Dendritic cell treated with granulocyte-macrophage colony-stimulating factor and Interleukin-4, amounts not matched to agents 40 ng/mL and 50 ng/mL, for 4 days (primary cell): ENCODE results near the gene RABGAP1L.
"Not testable (repeated sequence)": the region's sequence is repeated elsewhere in the genome, so short reads cannot be mapped to it uniquely, and the experiment has no call there.

Source experiments
- H3K27ac Mint-ChIP-seq: one replicate; pipeline ENCODE4 v1.8.0; 2022; ENCODE audit warnings: mild to moderate bottlenecking, mixed read lengths
- H3K27me3 Mint-ChIP-seq: one replicate; pipeline ENCODE4 v1.8.0; 2022; ENCODE audit warnings: mild to moderate bottlenecking, mixed read lengths
- H3K36me3 Mint-ChIP-seq: one replicate; pipeline ENCODE4 v1.8.0; 2022; ENCODE audit warnings: low read depth, mixed read lengths
- H3K4me1 Mint-ChIP-seq: one replicate; pipeline ENCODE4 v1.8.0; 2022; ENCODE audit warnings: low read depth, mixed read lengths
- H3K4me3 Mint-ChIP-seq: one replicate; pipeline ENCODE4 v1.8.0; 2022; ENCODE audit warnings: mild to moderate bottlenecking, moderate library complexity, mixed read lengths
- H3K9me3 Mint-ChIP-seq: one replicate; pipeline ENCODE4 v1.8.0; 2022; ENCODE audit warnings: mixed read lengths
- intact Hi-C: fragments of 100-400 bp; cut with micrococcal nuclease; formaldehyde crosslinking; loops from one replicate; pipeline ENCODE4 v1.15.0; 2022

RABGAP1L gene

DNA sequence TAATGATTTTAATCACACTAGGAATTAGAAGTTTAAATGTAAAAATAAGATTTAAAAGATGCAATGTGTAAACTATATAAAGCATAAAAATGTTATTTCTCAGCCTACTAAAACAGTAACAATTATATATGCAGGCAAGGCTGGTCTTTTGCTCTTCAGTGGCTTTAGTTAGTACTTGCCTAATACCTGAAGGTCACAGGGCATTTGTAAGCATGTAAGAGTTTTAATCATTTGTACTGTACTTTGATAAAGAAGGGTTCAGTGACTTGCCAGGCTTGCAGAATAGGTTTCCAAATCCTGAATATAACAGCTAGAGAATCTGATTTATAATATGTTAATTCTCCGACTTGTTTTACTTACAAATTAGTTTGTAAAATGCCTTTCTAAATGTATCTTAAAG is 545.0 kb downstream of the RABGAP1L start:
- Mint-ChIP-seq H3K4me3 (no peak overlapping the region), H3K27me3 (no peaks in the 10 kb centered on the region), H3K4me1 (peaks cover 6% of the 10 kb centered on the region), H3K9me3 (peaks cover 17% of the 10 kb centered on the region), H3K27ac (no peak overlapping the region), H3K36me3 (peaks cover 19% of the 10 kb centered on the region)
- intact Hi-C loops: no loop called here

DNA sequence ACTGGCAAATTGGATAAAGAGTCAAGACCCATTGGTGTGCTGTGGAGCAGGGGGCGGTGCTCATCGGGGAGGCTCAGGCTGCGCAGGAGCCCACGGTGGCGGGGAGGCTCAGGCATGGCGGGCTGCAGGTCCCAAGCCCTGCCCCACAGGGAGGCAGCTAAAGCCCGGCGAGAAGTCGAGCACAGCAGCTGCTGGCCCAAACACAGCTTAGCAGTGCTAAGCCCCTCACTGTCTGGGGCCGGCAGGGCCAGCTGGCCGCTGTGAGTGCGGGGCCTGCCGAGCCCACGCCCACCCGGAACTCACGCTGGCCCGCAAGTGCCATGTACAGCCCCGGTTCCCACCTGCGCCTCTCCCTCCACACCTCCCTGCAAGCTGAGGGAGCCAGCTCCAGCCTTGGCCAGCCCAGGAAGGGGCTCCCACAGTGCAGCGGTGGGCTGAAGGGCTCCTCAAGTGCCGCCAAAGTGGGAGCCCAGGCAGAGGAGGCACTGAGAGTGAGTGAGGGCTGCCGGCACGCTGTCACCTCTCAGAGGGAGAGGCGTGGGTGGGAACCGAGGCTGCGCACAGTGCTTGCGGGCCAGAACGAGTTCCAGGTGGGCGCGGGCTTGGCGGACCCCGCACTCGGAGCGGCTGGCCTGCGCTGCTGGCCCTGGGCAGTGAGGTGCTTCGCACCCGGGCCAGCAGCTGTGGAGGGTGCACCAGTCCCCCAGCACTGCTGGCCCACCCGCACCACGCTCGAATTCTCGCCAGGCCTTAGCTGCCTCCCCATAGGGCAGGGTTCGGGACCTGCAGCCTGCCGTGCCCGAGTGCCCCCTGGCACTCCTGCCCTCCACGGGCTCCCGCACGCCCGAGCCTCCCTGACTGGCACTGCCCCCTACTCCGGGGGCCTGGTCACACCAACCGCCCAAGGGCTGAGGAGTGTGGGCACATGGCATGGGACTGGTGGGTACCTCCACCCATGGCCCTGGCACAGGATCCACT is 551.8 kb downstream of the RABGAP1L start:
- Mint-ChIP-seq H3K36me3 (peaks cover 23% of the 10 kb centered on the region), H3K27ac (no peak overlapping the region), H3K9me3 (peaks cover 27% of the 10 kb centered on the region), H3K4me1 (no peaks in the 10 kb centered on the region), H3K27me3 (no peaks in the 10 kb centered on the region), H3K4me3 (no peak overlapping the region)
- intact Hi-C loops: no loop called here

DNA sequence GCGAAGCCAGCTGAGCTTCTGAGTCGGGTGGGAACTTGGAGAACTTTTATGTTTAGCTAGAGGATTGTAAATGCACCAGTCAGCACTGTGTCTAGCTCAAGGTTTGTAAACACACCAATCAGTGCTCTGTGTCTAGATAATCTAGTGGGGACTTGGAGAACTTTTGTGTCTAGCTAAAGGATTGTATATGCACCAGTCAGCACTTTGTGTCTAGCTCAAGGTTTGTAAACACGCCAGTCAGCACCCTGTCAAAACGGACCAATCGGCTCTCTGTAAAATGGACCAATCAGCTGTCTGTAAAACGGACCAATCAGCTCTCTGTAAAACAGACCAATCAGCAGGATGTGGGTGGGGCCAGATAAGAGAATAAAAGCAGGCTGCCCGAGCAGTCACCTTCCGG is 552.5 kb downstream of the RABGAP1L start:
- H3K4me1 Mint-ChIP-seq, H3K27ac Mint-ChIP-seq, intact Hi-C loops, H3K27me3 Mint-ChIP-seq, H3K4me3 Mint-ChIP-seq: not testable (repeated sequence)
- H3K36me3 Mint-ChIP-seq: peaks cover 22% of the 10 kb centered on the region
- peaks cover 27% of the 10 kb centered on the region for H3K9me3 Mint-ChIP-seq

DNA sequence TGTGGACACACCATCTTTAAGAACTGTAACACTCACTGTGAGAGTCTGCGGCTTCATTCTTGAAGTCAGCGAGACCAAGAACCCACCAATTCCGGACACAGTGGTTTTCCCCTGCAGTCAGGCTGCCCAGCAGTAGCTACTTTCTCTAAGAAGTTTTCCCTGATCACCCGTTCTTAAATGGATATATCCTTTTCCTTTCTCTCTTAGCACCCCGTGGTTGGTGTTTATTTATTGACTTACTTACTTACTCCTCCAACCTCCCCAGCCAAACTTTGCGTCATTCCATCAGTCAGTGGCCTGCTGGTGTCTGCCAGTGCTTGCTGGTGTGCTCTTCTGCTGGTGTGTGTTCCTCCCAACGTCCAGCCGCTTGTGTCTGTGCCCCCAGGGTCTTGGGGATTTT is 553.2 kb downstream of the RABGAP1L start:
- Mint-ChIP-seq H3K27me3 (no peaks in the 10 kb centered on the region), H3K9me3 (peaks cover 27% of the 10 kb centered on the region), H3K36me3 (peaks cover 17% of the 10 kb centered on the region), H3K4me1 (no peaks in the 10 kb centered on the region), H3K4me3 (no peak overlapping the region), H3K27ac (no peak overlapping the region)
- intact Hi-C loops: no loop called here

DNA sequence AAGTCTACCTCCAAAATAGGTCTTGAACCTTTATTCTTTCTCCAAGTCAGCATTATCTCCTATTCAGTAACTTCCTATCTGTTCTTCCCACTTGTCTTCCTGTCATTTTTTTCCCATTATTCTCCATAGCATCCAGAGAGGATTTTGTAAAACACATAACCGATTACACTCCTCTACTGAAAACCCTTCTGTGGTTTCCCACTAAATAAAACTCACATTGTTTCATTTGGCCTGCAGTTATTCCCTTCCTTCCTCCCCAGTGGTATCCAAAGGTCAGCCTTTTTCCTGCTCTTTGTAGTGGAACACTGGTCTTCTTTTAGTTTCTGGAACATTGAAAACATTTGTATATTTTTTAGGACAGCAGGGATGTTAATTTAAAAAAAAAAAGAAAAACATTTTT is 554.5 kb downstream of the RABGAP1L start:
- Mint-ChIP-seq H3K27me3 (no peaks in the 10 kb centered on the region), H3K9me3 (peaks cover 15% of the 10 kb centered on the region), H3K27ac (no peak overlapping the region), H3K4me3 (no peak overlapping the region), H3K4me1 (no peaks in the 10 kb centered on the region), H3K36me3 (peaks cover 8% of the 10 kb centered on the region)
- intact Hi-C loops: no loop called here

DNA sequence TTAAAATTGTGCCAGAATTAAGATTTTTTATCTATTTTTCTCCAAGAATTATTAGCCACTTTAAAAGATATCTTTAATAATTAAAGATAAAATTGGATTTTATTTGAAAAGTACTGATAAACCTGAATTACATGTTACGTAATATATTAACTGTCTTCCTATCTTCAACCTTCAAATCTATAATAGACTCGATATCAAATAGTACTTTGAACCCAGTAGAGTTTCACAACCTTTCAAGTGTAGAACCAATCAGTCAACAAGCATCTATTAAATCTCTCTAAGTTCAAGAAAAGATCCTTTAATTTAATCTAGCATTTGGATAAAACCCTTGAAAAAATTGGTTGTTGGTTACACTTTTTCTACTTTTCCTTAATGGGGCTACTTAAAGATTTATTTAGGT is 559.9 kb downstream of the RABGAP1L start:
- H3K36me3 Mint-ChIP-seq: no peaks in the 10 kb centered on the region
- H3K4me1 Mint-ChIP-seq: no peaks in the 10 kb centered on the region
- H3K27me3 Mint-ChIP-seq: no peaks in the 10 kb centered on the region
- intact Hi-C loops: no loop called here
- no peaks in the 10 kb centered on the region for H3K9me3 Mint-ChIP-seq
- no peak overlapping the region for H3K27ac Mint-ChIP-seq
- no peak overlapping the region for H3K4me3 Mint-ChIP-seq

DNA sequence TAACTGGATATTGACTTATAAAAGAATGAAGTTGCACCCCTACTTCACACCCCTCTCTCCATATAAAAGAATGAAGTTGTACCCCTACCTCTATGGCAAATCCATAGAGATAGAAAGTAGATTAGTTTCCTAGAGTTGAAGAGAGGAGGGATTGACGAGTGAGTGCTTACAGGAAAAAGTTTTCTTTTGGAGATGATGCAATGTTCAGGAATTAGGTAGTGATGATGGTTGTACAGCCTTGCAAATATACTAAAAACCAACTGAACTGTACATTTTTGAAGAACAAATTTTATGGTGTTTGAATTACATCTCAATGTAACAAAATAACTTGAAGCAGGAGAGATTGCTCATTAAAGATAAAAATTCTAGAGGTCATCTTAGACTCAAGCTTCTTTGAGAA is 561.3 kb downstream of the RABGAP1L start:
- Mint-ChIP-seq H3K27ac (no peak overlapping the region), H3K9me3 (no peaks in the 10 kb centered on the region), H3K36me3 (no peaks in the 10 kb centered on the region), H3K27me3 (no peaks in the 10 kb centered on the region), H3K4me1 (no peaks in the 10 kb centered on the region), H3K4me3 (no peak overlapping the region)
- intact Hi-C loops: no loop called here

DNA sequence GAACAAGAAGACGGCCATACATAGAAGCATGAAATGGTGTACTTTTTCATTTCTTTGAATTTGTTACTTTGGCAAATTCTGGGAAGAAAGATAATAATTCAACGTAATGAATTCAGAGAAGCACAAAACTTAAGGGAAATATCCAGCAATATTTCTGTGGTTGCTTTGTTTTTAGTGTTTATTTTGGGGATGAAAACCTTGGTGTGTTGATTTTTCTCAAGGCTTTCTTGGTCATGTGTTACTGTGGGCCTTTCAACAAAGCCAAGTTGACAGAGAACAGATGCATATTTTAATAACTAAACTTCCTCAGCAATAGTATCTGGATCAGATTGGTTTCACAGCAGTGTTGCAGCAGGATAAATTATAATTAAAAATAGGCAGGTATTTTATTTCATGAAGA is 561.9 kb downstream of the RABGAP1L start:
- Mint-ChIP-seq H3K27ac (no peak overlapping the region), H3K4me1 (no peaks in the 10 kb centered on the region)
- intact Hi-C loops: no loop called here

DNA sequence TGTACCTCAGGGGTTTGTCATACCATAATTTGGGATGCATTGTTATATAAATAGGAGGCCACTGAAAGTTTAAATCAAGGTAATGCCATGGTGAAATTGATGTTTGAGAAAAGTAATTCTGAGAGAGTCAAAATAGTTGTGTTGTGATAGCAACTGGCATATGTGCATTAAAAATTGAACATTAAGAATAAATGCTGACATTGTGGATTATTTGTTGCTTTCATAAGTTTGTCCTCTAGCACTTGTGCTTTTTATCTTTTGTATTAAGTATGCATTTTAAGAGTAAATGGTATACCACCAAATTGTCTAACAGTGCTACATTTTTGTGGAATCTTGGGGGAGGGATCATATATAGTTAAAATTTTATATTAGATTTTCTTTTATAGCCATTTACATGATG is 564.5 kb downstream of the RABGAP1L start:
- H3K4me3 Mint-ChIP-seq: no peak overlapping the region
- H3K9me3 Mint-ChIP-seq: no peaks in the 10 kb centered on the region
- no peaks in the 10 kb centered on the region for H3K36me3 Mint-ChIP-seq
- intact Hi-C loops: no loop called here
- H3K27ac Mint-ChIP-seq: no peak overlapping the region
- H3K27me3 Mint-ChIP-seq: no peaks in the 10 kb centered on the region
- H3K4me1 Mint-ChIP-seq: no peaks in the 10 kb centered on the region

More for the DNA sequence above, 561.9 kb downstream of the RABGAP1L start:
- Mint-ChIP-seq H3K4me3 (no peak overlapping the region), H3K27me3 (no peaks in the 10 kb centered on the region), H3K36me3 (no peaks in the 10 kb centered on the region), H3K9me3 (no peaks in the 10 kb centered on the region)

DNA sequence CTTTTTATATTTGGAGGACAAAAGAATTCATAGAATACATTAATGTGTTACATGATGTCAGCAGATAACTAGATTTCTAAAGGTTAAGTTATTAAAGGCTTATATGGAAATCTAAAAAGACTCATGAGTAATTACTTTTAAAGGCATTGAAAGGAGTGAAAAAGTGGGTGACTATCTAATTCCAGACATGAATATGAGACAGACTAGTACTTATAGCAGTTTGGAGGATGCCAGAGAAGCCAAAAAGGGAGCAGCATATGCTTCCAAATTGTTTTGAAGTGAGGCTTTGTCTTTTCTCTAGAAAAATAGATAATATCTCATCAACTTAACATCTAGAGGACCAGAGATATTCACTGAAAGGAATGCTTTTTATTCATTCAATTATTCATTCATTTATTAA is 564.9 kb downstream of the RABGAP1L start:
- no peak overlapping the region for H3K27ac Mint-ChIP-seq

DNA sequence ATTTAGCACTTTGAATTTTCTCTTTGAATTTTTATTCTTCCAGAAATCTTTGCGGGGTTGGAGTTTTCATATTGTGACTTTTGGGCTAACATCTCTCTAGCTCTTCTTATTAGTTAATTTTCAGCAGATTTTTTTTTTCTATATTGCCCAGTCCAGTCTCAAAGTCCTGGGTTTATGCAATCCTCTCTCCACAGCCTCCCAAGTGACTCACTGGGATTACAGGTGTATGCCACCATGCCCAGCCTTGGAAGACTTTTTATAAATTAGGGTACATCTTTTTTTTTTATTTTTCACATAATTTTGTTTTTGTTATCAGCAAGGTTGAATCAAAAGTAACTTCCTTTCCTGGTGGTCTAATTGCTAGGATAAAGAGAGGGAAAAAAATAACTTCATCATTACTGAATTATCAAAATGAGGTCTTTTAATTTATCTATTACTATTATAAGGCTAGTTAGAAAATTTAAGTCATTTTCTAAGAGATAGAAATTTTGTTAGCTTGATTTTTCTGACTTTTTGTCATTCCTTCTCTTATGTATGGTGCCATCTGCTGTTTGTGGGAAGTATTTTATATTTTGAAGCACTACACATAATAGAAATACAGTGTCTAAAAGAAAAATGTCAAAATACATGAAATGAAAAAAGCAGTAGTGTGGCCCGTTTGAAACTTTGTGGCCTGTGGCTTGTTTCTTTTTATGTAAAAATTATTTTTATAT is 567.0 kb downstream of the RABGAP1L start:
- Mint-ChIP-seq H3K9me3 (no peaks in the 10 kb centered on the region), H3K27ac (no peak overlapping the region), H3K4me3 (no peak overlapping the region), H3K4me1 (no peaks in the 10 kb centered on the region), H3K36me3 (no peaks in the 10 kb centered on the region), H3K27me3 (no peaks in the 10 kb centered on the region)
- intact Hi-C loops: loop anchor here (5.0 kb wide), 1 partner anchor 464 kb away; no protein-coding TSS in a partner anchor

More for the DNA sequence above, 564.9 kb downstream of the RABGAP1L start:
- Mint-ChIP-seq H3K4me1 (no peaks in the 10 kb centered on the region), H3K9me3 (no peaks in the 10 kb centered on the region), H3K4me3 (no peak overlapping the region), H3K27me3 (no peaks in the 10 kb centered on the region), H3K36me3 (no peaks in the 10 kb centered on the region)
- intact Hi-C loops: no loop called here

DNA sequence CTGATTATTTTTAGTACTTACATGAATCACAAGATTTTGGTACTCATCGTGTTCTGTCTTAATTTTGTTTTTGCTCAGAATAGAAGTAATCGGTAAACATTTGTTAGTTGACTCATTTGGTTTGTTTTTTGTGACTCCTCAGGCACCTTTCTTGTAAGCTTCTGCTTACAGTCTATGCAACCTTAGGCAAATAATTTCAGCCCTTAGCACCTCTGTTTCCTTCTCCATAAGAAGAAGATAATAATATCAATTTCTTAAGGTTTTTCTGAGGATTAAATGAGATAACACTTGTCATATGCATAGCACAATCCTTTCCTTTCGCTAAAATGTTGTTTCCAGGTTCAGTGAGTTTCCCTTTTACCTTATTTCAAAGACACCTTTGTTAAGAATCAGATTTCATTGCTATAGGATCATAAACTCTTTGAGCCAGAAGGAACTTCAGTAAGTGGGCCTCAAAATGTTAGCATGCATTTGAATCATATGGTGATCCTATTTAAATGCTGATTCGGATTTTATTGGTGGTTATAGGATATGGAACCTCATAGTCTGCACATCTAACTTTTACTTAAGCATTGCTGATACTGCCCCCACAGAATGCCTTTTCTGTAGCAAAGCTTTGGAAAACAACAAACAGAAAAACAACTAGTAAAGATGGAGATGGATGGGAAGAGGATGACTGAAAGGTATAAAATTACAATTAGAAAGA is 567.7 kb downstream of the RABGAP1L start:
- no peak overlapping the region for H3K27ac Mint-ChIP-seq
- no peak overlapping the region for H3K4me3 Mint-ChIP-seq
- H3K27me3 Mint-ChIP-seq: no peaks in the 10 kb centered on the region
- H3K9me3 Mint-ChIP-seq: no peaks in the 10 kb centered on the region
- H3K4me1 Mint-ChIP-seq: no peaks in the 10 kb centered on the region
- intact Hi-C loops: loop anchor here (5.0 kb wide), 1 partner anchor 465 kb away; no protein-coding TSS in a partner anchor
- H3K36me3 Mint-ChIP-seq: no peaks in the 10 kb centered on the region

DNA sequence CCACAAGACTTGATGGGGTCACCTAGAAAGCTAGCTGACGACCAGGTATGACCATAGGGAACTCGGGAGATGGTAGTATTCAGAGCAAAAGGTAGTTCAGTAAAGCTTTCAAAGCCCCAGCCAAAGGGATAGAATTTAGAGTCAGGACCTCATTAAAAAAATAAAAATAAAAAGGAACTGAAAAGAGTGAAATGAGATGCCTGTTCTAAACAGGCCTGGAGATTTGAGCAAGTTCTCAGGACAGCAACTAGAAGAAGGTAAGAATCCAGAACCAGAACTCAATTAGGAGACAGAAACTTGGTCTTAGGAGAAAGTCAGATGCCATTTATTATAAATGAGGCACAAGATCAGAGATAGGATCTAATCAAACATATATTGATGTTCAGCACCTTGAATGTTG is 575.0 kb downstream of the RABGAP1L start:
- no peak overlapping the region for H3K4me3 Mint-ChIP-seq
- H3K36me3 Mint-ChIP-seq: peaks cover 20% of the 10 kb centered on the region
- no peaks in the 10 kb centered on the region for H3K27me3 Mint-ChIP-seq
- H3K9me3 Mint-ChIP-seq: peaks cover 24% of the 10 kb centered on the region
- intact Hi-C loops: no loop called here
- H3K4me1 Mint-ChIP-seq: peaks cover 18% of the 10 kb centered on the region
- H3K27ac Mint-ChIP-seq: no peak overlapping the region

DNA sequence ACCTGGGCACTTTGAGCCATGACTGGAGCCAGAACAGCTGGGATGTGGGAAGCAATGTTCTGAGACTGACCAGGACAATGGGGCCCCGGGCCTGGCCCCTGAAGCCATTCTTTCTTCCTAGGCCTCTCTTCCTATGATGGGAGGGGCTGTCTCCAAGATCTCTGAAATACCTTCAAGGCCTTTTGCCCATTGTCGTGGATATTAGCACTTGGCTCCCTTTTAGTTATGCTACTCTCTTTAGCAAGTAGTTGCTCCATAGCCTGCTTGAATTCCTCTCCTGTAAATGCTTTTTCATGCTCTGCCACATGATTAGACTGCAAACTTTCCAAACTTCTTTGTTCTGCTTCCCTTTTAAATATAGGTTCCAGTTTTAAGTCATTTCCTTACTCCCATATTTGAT is 577.5 kb downstream of the RABGAP1L start:
- no peak overlapping the region for H3K27ac Mint-ChIP-seq
- peaks cover 20% of the 10 kb centered on the region for H3K36me3 Mint-ChIP-seq
- H3K9me3 Mint-ChIP-seq: peaks cover 24% of the 10 kb centered on the region
- intact Hi-C loops: no loop called here
- H3K4me1 Mint-ChIP-seq: peaks cover 35% of the 10 kb centered on the region
- H3K27me3 Mint-ChIP-seq: no peaks in the 10 kb centered on the region
- H3K4me3 Mint-ChIP-seq: no peak overlapping the region
